ENCODE data around the gene AHDC1.

AHDC1 gene

GRCh38 chr1:27489973-27490741 lies 113.8 kb downstream of the AHDC1 start, which contains the start of gene WASF2 (continued):
- TF ChIP-seq ZBTB11 (tag by site-specific recombination; conservative IDR thresholded peaks at IDR 0.05; ENCODE audit: low read depth) (peak; percentile 45), ZNF610 (tag by site-specific recombination; IDR thresholded peaks at IDR 0.05; ENCODE audit: borderline replicate concordance) (no peak), GLI2 (tag by site-specific recombination; IDR thresholded peaks at IDR 0.05; ENCODE audit: borderline replicate concordance, low read depth) (no peak), PRDM1 (tag by site-specific recombination; IDR thresholded peaks at IDR 0.05) (peak; percentile 97), ZNF747 (tag by site-specific recombination; IDR thresholded peaks at IDR 0.05) (no peak)

- peak overlapping the region; percentile 81 for H3K27ac ChIP-seq (ENCODE audit: extremely low read depth, low read depth, low read length)
- ChIA-PET CTCF (interaction anchor here (0.7 to 3.0 kb wide), 5 partner anchors 17 to 395 kb away, joined by 3 to 11 read pairs (median 8); no protein-coding TSS in a partner anchor), POLR2A (interaction anchor here (0.6 to 1.7 kb wide), 22 partner anchors 10 to 283 kb away, joined by 3 to 16 read pairs (median 4); partner anchors contain the start of genes AHDC1 and STX12)
- H3K4me1 ChIP-seq (ENCODE audit: control insufficient read depth, insufficient read depth, low read length): peaks cover 3% of the 10 kb centered on the region; the same call in 1 of the 2 replicates
- peak overlapping the region; percentile 86 for H3K4me3 ChIP-seq (ENCODE audit: low read depth, low read length)
- no peaks in the 10 kb centered on the region; a peak in 1 of 3 replicates for H3K36me3 ChIP-seq (ENCODE audit: control insufficient read depth in 2 of 2, insufficient read depth in 1 of 2, low read length in 2 of 2)
- H3K9me3 ChIP-seq (ENCODE audit: control insufficient read depth, insufficient read depth, low read depth, low read length): no peaks in the 10 kb centered on the region
- peak; percentile 40; the same call in 1 of the 2 replicates for TF ChIP-seq ZSCAN4 (tag by site-specific recombination; IDR thresholded peaks at IDR 0.05)
- TF ChIP-seq ZNF121 (tag by site-specific recombination; IDR thresholded peaks at IDR 0.05): no peak
- TF ChIP-seq BCL11B (tag by site-specific recombination; IDR thresholded peaks at IDR 0.05; ENCODE audit: low read depth): peak; percentile 68; the same call in 1 of the 2 replicates
- 0 out of 2 replicates have a peak, but pooled peaks have one; percentile 24 for TF ChIP-seq ZNF221 (tag by site-specific recombination; IDR thresholded peaks at IDR 0.05; ENCODE audit: borderline replicate concordance)
- TF ChIP-seq ZNF175 (tag by site-specific recombination; IDR thresholded peaks at IDR 0.05): no peak
- no peak for TF ChIP-seq ZNF169 (tag by site-specific recombination; IDR thresholded peaks at IDR 0.05)
- 0 out of 2 replicates have a peak, but pooled peaks have one; percentile 9 for TF ChIP-seq ZFP3 (tag by site-specific recombination; IDR thresholded peaks at IDR 0.05; ENCODE audit: low read depth)
- no peak for TF ChIP-seq ZNF529 (tag by site-specific recombination; IDR thresholded peaks at IDR 0.05; ENCODE audit: insufficient replicate concordance)
- TF ChIP-seq GLI4 (tag by site-specific recombination; IDR thresholded peaks at IDR 0.05): no peak
- 0 out of 2 replicates have a peak, but pooled peaks have one; percentile 23 for TF ChIP-seq ZNF600 (tag by site-specific recombination; IDR thresholded peaks at IDR 0.05)
- TF ChIP-seq ZBTB48 (tag by site-specific recombination; IDR thresholded peaks at IDR 0.05): peak; percentile 17; the same call in 1 of the 2 replicates
- TF ChIP-seq HIC1 (tag by site-specific recombination; IDR thresholded peaks at IDR 0.05): no peak
- TF ChIP-seq ZNF473 (tag by site-specific recombination; IDR thresholded peaks at IDR 0.05): no peak
- TF ChIP-seq ZNF19 (tag by site-specific recombination; IDR thresholded peaks at IDR 0.05; ENCODE audit: low read depth): no peak
- no peak for TF ChIP-seq HOXD13 (CRISPR knock-in tag; IDR thresholded peaks at IDR 0.05; ENCODE audit: borderline replicate concordance)
- TF ChIP-seq INSM2 (tag by site-specific recombination; IDR thresholded peaks at IDR 0.05): 0 out of 2 replicates have a peak, but pooled peaks have one; percentile 13
- 0 out of 2 replicates have a peak, but pooled peaks have one; percentile 26 for TF ChIP-seq ZNF223 (tag by site-specific recombination; IDR thresholded peaks at IDR 0.05)
- TF ChIP-seq ZFP37 (tag by site-specific recombination; IDR thresholded peaks at IDR 0.05): peak; percentile 20; the same call in 1 of the 2 replicates
- 0 out of 2 replicates have a peak, but pooled peaks have one; percentile 51 for TF ChIP-seq ZNF610 (tag by site-specific recombination; IDR thresholded peaks at IDR 0.05; ENCODE audit: borderline replicate concordance)
- peak; percentile 70 for TF ChIP-seq ZNF692 (tag by site-specific recombination; IDR thresholded peaks at IDR 0.05)
- TF ChIP-seq REPIN1 (tag by site-specific recombination; IDR thresholded peaks at IDR 0.05; ENCODE audit: low read depth): no peak
These were observed 114.4 kb downstream of the AHDC1 start for GRCh38 chr1:27489501-27489972.
